ENCODE measurements around the gene STARD8. TPM values are rescaled to one million over a fixed set of nuclear protein-coding genes. Genes with fewer than 3 reads are reported as not detected.

The STARD8 gene
- polyA plus RNA-seq, 6 donors from 2014 or later: not detected

- no peak overlapping the region for H3K4me3 Mint-ChIP-seq
- ATAC-seq (ENCODE audit: low read depth in 2 of 2) (no peak), DNase-seq (no peak)
- peaks cover 0 to 7% (median 5%) of the 10 kb centered on the region in 3 donors for H3K4me1 Mint-ChIP-seq
- H3K9me3 Mint-ChIP-seq: peaks cover 0 to 2% (median 0%) of the 10 kb centered on the region in 7 donors
- H3K27ac Mint-ChIP-seq: no peak overlapping the region
- peaks cover 0 to 47% (median 17%) of the 10 kb centered on the region in 3 donors for H3K27me3 Mint-ChIP-seq
- H3K36me3 Mint-ChIP-seq: no peaks in the 10 kb centered on the region
Measured at GRCh38 chrX:68698942-68699341, 51.5 kb downstream of the STARD8 start.

GRCh38 chrX:68699960-68700746 lies 52.7 kb downstream of the STARD8 start:
- H3K9me3 Mint-ChIP-seq: peaks cover 0 to 2% (median 0%) of the 10 kb centered on the region in 7 donors

GRCh38 chrX:68703369-68703768 lies 55.9 kb downstream of the STARD8 start:
- Mint-ChIP-seq H3K4me1 (no peaks in the 10 kb centered on the region), H3K27ac (no peak overlapping the region), H3K4me3 (no peak overlapping the region), H3K9me3 (peaks cover 0 to 2% (median 0%) of the 10 kb centered on the region in 7 donors), H3K36me3 (no peaks in the 10 kb centered on the region), H3K27me3 (peaks cover 0 to 26% (median 0%) of the 10 kb centered on the region in 3 donors)
- DNase-seq (no peak), ATAC-seq (ENCODE audit: low read depth in 2 of 2) (no peak)

More at GRCh38 chrX:68699960-68700746, 52.7 kb downstream of the STARD8 start:
- H3K36me3 Mint-ChIP-seq: no peaks in the 10 kb centered on the region
- no peak overlapping the region for H3K4me3 Mint-ChIP-seq
- peaks cover 0 to 47% (median 12%) of the 10 kb centered on the region in 3 donors for H3K27me3 Mint-ChIP-seq
- DNase-seq (no peak), ATAC-seq (ENCODE audit: low read depth in 2 of 2) (no peak)
- H3K4me1 Mint-ChIP-seq: peaks cover 0 to 1% (median 0%) of the 10 kb centered on the region in 3 donors
- H3K27ac Mint-ChIP-seq: no peak overlapping the region

DNA sequence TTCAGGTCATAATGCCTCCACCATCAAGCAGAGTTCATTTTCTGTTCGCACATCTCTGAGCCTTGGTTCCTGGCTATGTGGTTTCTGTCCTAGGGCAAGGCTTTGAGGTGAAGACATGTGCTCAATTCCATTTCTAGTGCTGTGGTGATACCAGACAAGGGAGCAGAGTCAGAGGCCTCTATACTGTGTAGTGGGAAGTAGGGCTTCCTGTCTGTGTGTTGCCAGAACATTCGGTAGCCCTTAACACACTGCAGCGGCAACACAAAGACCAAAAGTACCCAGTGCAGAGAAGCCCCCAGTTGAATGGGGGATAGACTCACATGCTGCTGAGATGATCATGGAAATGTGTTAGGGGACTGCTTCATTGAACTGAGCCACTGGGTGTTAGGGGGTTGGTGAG lies 56.4 kb downstream of the STARD8 start:
- peaks cover 0 to 2% (median 0%) of the 10 kb centered on the region in 7 donors for H3K9me3 Mint-ChIP-seq
- no peak for DNase-seq
- H3K4me1 Mint-ChIP-seq: no peaks in the 10 kb centered on the region
- no peaks in the 10 kb centered on the region for H3K36me3 Mint-ChIP-seq
- no peak overlapping the region for H3K27ac Mint-ChIP-seq
- H3K4me3 Mint-ChIP-seq: no peak overlapping the region
- peaks cover 0 to 26% (median 0%) of the 10 kb centered on the region in 3 donors for H3K27me3 Mint-ChIP-seq
- ATAC-seq (ENCODE audit: low read depth in 2 of 2): no peak

GRCh38 chrX:68705986-68706385 lies 58.5 kb downstream of the STARD8 start:
- Mint-ChIP-seq H3K36me3 (no peaks in the 10 kb centered on the region), H3K4me3 (no peak overlapping the region), H3K4me1 (no peaks in the 10 kb centered on the region), H3K27ac (no peak overlapping the region), H3K27me3 (peaks cover 0 to 18% (median 0%) of the 10 kb centered on the region in 3 donors), H3K9me3 (no peaks in the 10 kb centered on the region)
- no peak for DNase-seq
- ATAC-seq (ENCODE audit: low read depth in 2 of 2): no peak

- Mint-ChIP-seq H3K36me3 (no peaks in the 10 kb centered on the region), H3K27me3 (peaks cover 0 to 17% (median 0%) of the 10 kb centered on the region in 3 donors), H3K9me3 (no peaks in the 10 kb centered on the region), H3K4me1 (no peaks in the 10 kb centered on the region), H3K4me3 (no peak overlapping the region), H3K27ac (peak overlapping the region in 1 of 6 donors; percentile 59)
- DNase-seq (no peak), ATAC-seq (ENCODE audit: low read depth in 2 of 2) (no peak)
Measured at GRCh38 chrX:68708503-68709290, 61.2 kb downstream of the STARD8 start.

- Mint-ChIP-seq H3K36me3 (no peaks in the 10 kb centered on the region), H3K27me3 (peaks cover 0 to 11% (median 0%) of the 10 kb centered on the region in 3 donors), H3K27ac (peak overlapping the region in 1 of 6 donors; percentile 33), H3K9me3 (no peaks in the 10 kb centered on the region), H3K4me3 (no peak overlapping the region), H3K4me1 (no peaks in the 10 kb centered on the region)
- ATAC-seq (ENCODE audit: low read depth in 2 of 2) (no peak), DNase-seq (no peak)
Measured at GRCh38 chrX:68710870-68711576, 63.6 kb downstream of the STARD8 start.

DNA sequence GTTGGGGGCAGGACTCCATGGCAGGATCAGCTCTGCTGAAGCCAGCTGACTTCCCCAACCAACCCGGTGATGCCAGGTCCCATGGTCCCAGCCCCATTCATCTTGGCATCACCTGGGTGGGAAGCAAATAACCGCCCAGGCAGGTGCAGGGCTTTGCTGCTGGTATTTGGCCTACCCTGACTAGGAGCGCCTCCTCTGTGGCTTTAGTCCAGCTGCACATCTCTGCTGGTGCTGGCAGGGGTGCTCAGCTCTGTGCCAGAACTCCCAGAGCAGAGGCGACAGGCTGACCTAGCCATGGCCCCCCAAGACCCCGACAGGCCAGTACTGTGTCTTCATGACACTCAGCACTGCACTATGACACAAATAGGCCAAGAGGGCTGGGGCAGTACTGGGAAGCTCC lies 64.4 kb downstream of the STARD8 start:
- Mint-ChIP-seq H3K4me3 (no peak overlapping the region), H3K9me3 (no peaks in the 10 kb centered on the region), H3K4me1 (no peaks in the 10 kb centered on the region), H3K27ac (peak overlapping the region in 1 of 6 donors; percentile 8), H3K36me3 (no peaks in the 10 kb centered on the region), H3K27me3 (peaks cover 0 to 11% (median 0%) of the 10 kb centered on the region in 3 donors)
- ATAC-seq (ENCODE audit: low read depth in 2 of 2): no peak
- no peak for DNase-seq

DNA sequence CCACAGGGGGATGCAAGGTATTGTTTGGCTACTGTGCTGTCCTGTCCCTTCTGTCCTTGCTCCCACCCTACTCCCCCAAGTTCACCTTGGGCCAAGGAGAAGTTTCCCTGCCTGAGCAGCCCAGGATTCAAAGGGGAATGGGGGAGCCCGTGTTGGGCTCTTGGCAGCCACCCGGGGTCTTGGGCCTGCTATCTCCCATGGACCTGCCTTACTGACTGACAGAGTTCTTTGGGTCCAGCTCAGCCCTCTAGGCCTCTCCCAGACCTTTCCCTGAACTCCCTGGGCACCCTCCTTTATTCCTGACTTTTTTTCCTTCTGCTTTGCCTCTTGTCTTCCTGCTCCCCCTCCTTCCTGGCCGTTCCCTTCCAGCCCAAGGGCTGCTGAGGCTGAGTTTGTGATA lies 67.4 kb downstream of the STARD8 start:
- no peak for ATAC-seq (ENCODE audit: low read depth in 2 of 2)
- no peaks in the 10 kb centered on the region for H3K9me3 Mint-ChIP-seq
- no peak for DNase-seq
- H3K27ac Mint-ChIP-seq: no peak overlapping the region
- H3K27me3 Mint-ChIP-seq: peaks cover 0 to 11% (median 0%) of the 10 kb centered on the region in 3 donors
- no peak overlapping the region for H3K4me3 Mint-ChIP-seq
- H3K36me3 Mint-ChIP-seq: no peaks in the 10 kb centered on the region
- H3K4me1 Mint-ChIP-seq: no peaks in the 10 kb centered on the region

- H3K27me3 Mint-ChIP-seq: peaks cover 0 to 11% (median 0%) of the 10 kb centered on the region in 3 donors
- H3K4me3 Mint-ChIP-seq: no peak overlapping the region
- ATAC-seq (ENCODE audit: low read depth in 2 of 2): no peak
- no peaks in the 10 kb centered on the region for H3K4me1 Mint-ChIP-seq
- DNase-seq: no peak
- H3K36me3 Mint-ChIP-seq: no peaks in the 10 kb centered on the region
- no peak overlapping the region for H3K27ac Mint-ChIP-seq
- no peaks in the 10 kb centered on the region for H3K9me3 Mint-ChIP-seq
Measured at GRCh38 chrX:68717196-68717595, 69.7 kb downstream of the STARD8 start.

DNA sequence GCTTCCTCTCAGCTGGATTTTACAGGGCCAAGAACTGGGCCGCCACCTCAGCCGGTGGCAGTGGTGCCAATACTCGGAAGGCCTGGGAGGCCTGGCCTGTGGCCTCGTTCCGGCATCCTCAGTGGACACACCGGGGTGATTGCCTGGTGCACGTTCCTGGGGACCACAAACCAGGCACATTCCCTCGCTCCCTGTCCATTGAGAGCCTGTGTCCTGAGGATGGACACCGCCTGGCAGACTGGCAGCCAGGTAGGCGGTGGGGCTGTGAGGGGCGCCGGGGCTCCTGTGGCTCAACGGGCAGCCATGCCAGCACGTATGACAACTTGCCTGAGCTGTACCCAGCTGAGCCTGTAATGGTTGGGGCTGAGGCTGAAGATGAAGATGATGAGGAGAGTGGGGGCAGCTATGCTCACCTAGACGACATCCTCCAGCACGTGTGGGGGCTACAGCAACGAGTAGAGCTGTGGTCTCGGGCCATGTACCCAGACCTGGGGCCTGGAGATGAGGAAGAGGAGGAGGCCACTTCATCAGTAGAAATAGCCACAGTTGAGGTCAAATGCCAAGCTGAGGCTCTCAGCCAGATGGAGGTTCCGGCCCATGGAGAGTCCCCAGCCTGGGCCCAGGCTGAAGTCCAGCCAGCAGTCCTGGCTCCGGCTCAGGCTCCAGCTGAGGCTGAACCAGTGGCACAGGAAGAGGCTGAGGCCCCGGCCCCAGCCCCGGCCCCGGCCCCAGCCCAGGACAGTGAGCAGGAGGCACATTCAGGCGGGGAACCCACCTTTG lies 70.4 kb downstream of the STARD8 start:
- H3K4me3 Mint-ChIP-seq: peak overlapping the region in 1 of 8 donors; percentile 16
- H3K9me3 Mint-ChIP-seq: no peaks in the 10 kb centered on the region
- ATAC-seq (ENCODE audit: low read depth in 2 of 2): no peak
- DNase-seq: no peak
- H3K27ac Mint-ChIP-seq: no peak overlapping the region
- H3K36me3 Mint-ChIP-seq: no peaks in the 10 kb centered on the region
- H3K4me1 Mint-ChIP-seq: no peaks in the 10 kb centered on the region
- peaks cover 0 to 11% (median 0%) of the 10 kb centered on the region in 3 donors for H3K27me3 Mint-ChIP-seq

DNA sequence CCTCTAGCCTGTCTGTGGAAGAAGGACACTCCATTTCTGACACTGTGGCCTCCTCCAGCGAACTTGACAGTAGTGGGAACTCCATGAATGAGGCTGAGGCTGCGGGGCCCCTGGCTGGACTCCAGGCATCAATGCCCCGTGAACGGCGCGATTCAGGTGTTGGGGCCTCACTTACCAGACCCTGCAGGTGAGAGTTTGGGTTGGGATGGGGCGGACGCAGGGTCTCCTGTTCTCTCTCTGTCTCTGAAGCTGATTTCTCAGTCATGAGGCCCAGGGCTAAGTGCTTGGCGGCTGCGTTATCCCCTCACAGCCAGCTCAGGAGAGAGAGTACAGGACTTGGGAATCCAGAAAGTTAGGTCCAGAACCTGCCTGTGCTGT lies 71.0 kb downstream of the STARD8 start:
- ATAC-seq (ENCODE audit: low read depth in 2 of 2): no peak
- no peaks in the 10 kb centered on the region for H3K9me3 Mint-ChIP-seq
- no peaks in the 10 kb centered on the region for H3K36me3 Mint-ChIP-seq
- H3K4me1 Mint-ChIP-seq: no peaks in the 10 kb centered on the region
- H3K27ac Mint-ChIP-seq: no peak overlapping the region
- DNase-seq: no peak
- H3K4me3 Mint-ChIP-seq: no peak overlapping the region
- peaks cover 0 to 8% (median 0%) of the 10 kb centered on the region in 3 donors for H3K27me3 Mint-ChIP-seq
